PC-3 (cell line): ENCODE results near the gene CLDN1. TPM values are rescaled to one million over a fixed set of nuclear protein-coding genes. Genes with fewer than 3 reads are reported as not detected.

Source experiments
- ATAC-seq: fragments of 200-7000 bp; cut with Tn5 transposase; 2 replicates; pipeline ENCODE4 v1.9.1; 2020; ENCODE audit warnings: mild to moderate bottlenecking, moderate library complexity
- BruUV-seq: library from RNA; stranded (reverse); fragments of 400-500 nt; replicated peaks from 2 replicates; lab custom pipeline; 2021; lab: Mats Ljungman, UMichigan
- CTCF ChIA-PET: fragments of 300-600 bp; sonication (Branson Sonifier 250); formaldehyde crosslinking; loops from one replicate; lab custom pipeline; 2022; ENCODE audit warnings: antibody characterized with exemption; lab: Charles Lee
- POLR2A ChIA-PET: fragments of 300-600 bp; sonication (Branson Sonifier 250); formaldehyde crosslinking; loops from one replicate; lab custom pipeline; 2022; ENCODE audit warnings: antibody characterized with exemption; ENCODE audit not compliant: unreplicated experiment; lab: Charles Lee
- DNase-seq: peaks from one replicate; pipeline ENCODE4 v3.0.0-alpha.2; 2015
- H2AFZ ChIP-seq: fragments of 300-600 bp; sonication (generic); 2 replicates; pipeline ENCODE4 v1.6.0; 2016; ENCODE audit warnings: antibody characterized with exemption, low read length
- H3F3A ChIP-seq: fragments of 300-600 bp; sonication (generic); one replicate; pipeline ENCODE4 v1.6.0; 2017; ENCODE audit warnings: antibody characterized with exemption, low read length, control low read depth, mild to moderate bottlenecking; ENCODE audit not compliant: unreplicated experiment
- H3K27ac ChIP-seq: fragments of 300-600 bp; sonication (generic); 2 replicates; pipeline ENCODE4 v1.5.1; 2016; ENCODE audit warnings: mild to moderate bottlenecking, low read length
- H3K27me3 ChIP-seq: fragments of 300-600 bp; sonication (generic); 2 replicates; pipeline ENCODE4 v1.6.1; 2016; ENCODE audit warnings: low read length, mixed read lengths
- H3K36me3 ChIP-seq: fragments of 300-600 bp; sonication (generic); 2 replicates; pipeline ENCODE4 v1.6.1; 2016; ENCODE audit warnings: low read depth, mixed run types, low read length, mixed read lengths
- H3K4me1 ChIP-seq: fragments of 300-600 bp; sonication (generic); 2 replicates; pipeline ENCODE4 v1.5.1; 2016; ENCODE audit warnings: low read length; ENCODE audit not compliant: insufficient read depth
- H3K4me2 ChIP-seq: fragments of 300-600 bp; sonication (generic); 2 replicates; pipeline ENCODE4 v1.6.0; 2016; ENCODE audit warnings: low read length
- H3K4me3 ChIP-seq: fragments of 300-600 bp; sonication (generic); 2 replicates; pipeline ENCODE4 v1.5.1; 2016; ENCODE audit warnings: mild to moderate bottlenecking, low read length, mixed read lengths
- H3K79me2 ChIP-seq: fragments of 300-600 bp; sonication (generic); 2 replicates; pipeline ENCODE4 v1.6.1; 2017; ENCODE audit warnings: low read length, mixed read lengths
- H3K9ac ChIP-seq: fragments of 300-600 bp; sonication (generic); 2 replicates; pipeline ENCODE4 v1.6.0; 2016; ENCODE audit warnings: mild to moderate bottlenecking, low read length
- H3K9me2 ChIP-seq: fragments of 300-600 bp; sonication (generic); replicated peaks from 2 replicates; pipeline ENCODE4 v1.6.1; 2016; ENCODE audit warnings: mixed run types, low read length, mixed read lengths
- H3K9me3 ChIP-seq: fragments of 300-600 bp; sonication (generic); 2 replicates; pipeline ENCODE4 v1.6.1; 2016; ENCODE audit warnings: low read length, mixed read lengths
- H4K20me1 ChIP-seq: fragments of 300-600 bp; sonication (generic); 2 replicates; pipeline ENCODE4 v1.6.1; 2016; ENCODE audit warnings: low read length, mixed read lengths
- EZH2 ChIP-seq: fragments of 300-600 bp; sonication (generic); IDR thresholded peaks from one replicate; pipeline ENCODE4 v1.6.1; 2017; ENCODE audit warnings: antibody characterized with exemption, mild to moderate bottlenecking, low read length; ENCODE audit not compliant: unreplicated experiment
- EZH2phosphoT487 ChIP-seq: fragments of 300-600 bp; sonication (generic); IDR thresholded peaks from 2 replicates; pipeline ENCODE4 v1.6.1; 2018; ENCODE audit warnings: mild to moderate bottlenecking, antibody characterized with exemption, low read length, borderline replicate concordance
- intact Hi-C: fragments of 100-400 bp; cut with micrococcal nuclease; formaldehyde crosslinking; loops from 2 replicates; pipeline ENCODE4 v1.9.0; 2023
- total RNA-seq: library from RNA; depleted of rRNA; stranded (reverse); fragments of >200 nt; gene quantifications from 2 replicates; pipeline ENCODE4 v1.2.3, GENCODE V29; 2014
- TF ChIP-seq, protein P1 (sequence below): fragments of 300-600 bp; sonication (generic); conservative IDR thresholded peaks from 2 replicates; pipeline ENCODE4 v1.5.1; 2017; ENCODE audit warnings: antibody characterized with exemption, low read depth, mild to moderate bottlenecking, low read length

The CLDN1 gene
- total RNA-seq, 1 experiment from 2014 or later, result 6.8 TPM

- Histone ChIP-seq H3K9me3 (no peaks in the 10 kb centered on the region), H3K27ac (no peak overlapping the region), H3K79me2 (peaks cover 20% of the 10 kb centered on the region; the same call in 1 of the 2 replicates), H2AFZ (no peak overlapping the region), H3K9me2 (no peaks in the 10 kb centered on the region), H4K20me1 (no peaks in the 10 kb centered on the region), H3K4me1 (peaks cover 6% of the 10 kb centered on the region), H3K9ac (no peak overlapping the region), H3K27me3 (no peaks in the 10 kb centered on the region), H3K4me2 (no peak overlapping the region), H3F3A (no peaks in the 10 kb centered on the region), H3K4me3 (no peak overlapping the region), H3K36me3 (no peaks in the 10 kb centered on the region)
- BruUV-seq, result no TSS peak
- intact Hi-C loops, result no loop called here
- ATAC-seq (no peak), DNase-seq (no peak)
- POLR2A ChIA-PET, result no interaction called here
- TF ChIP-seq, protein P1, sequence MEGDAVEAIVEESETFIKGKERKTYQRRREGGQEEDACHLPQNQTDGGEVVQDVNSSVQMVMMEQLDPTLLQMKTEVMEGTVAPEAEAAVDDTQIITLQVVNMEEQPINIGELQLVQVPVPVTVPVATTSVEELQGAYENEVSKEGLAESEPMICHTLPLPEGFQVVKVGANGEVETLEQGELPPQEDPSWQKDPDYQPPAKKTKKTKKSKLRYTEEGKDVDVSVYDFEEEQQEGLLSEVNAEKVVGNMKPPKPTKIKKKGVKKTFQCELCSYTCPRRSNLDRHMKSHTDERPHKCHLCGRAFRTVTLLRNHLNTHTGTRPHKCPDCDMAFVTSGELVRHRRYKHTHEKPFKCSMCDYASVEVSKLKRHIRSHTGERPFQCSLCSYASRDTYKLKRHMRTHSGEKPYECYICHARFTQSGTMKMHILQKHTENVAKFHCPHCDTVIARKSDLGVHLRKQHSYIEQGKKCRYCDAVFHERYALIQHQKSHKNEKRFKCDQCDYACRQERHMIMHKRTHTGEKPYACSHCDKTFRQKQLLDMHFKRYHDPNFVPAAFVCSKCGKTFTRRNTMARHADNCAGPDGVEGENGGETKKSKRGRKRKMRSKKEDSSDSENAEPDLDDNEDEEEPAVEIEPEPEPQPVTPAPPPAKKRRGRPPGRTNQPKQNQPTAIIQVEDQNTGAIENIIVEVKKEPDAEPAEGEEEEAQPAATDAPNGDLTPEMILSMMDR, result no peak
- TF ChIP-seq EZH2 (no peak), EZH2phosphoT487 (no peak)
- CTCF ChIA-PET, result no interaction called here
Observed at GRCh38 chr3:190314741-190315140, 7.5 kb downstream of the CLDN1 start.

DNA sequence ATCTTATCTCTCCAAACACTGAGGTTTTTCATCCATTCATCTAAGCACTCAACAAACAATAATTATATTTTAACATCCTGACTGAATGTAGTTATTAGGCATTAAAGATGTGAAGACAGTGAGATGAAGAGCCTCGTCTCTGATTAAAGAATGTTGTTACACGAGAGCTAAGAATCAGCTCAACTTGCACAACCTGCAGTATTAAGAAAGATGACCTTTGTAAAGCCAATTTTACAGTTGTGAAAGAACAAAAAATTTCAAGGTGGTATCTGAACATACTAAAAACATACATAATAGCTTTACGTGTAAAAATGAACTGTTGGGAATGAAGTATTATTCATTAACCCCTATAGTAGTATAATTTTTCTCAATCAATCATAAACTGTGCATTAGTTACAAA lies 12.8 kb downstream of the CLDN1 start:
- Histone ChIP-seq H3K27ac (no peak overlapping the region), H2AFZ (no peak overlapping the region), H3K9me2 (no peaks in the 10 kb centered on the region), H3K9ac (no peak overlapping the region), H3K4me3 (no peak overlapping the region), H3F3A (no peaks in the 10 kb centered on the region), H3K36me3 (no peaks in the 10 kb centered on the region), H3K79me2 (no peaks in the 10 kb centered on the region), H3K4me2 (no peak overlapping the region), H4K20me1 (no peaks in the 10 kb centered on the region), H3K9me3 (no peaks in the 10 kb centered on the region), H3K27me3 (no peaks in the 10 kb centered on the region), H3K4me1 (peaks cover 37% of the 10 kb centered on the region)
- CTCF ChIA-PET, result no interaction called here
- POLR2A ChIA-PET, result no interaction called here
- intact Hi-C loops, result loop anchor here (5.0 kb wide), 1 partner anchor 82 kb away; no protein-coding TSS in a partner anchor
- DNase-seq, result no peak
- no TSS peak for BruUV-seq
- TF ChIP-seq EZH2, result no peak
- no peak for TF ChIP-seq EZH2phosphoT487
- TF ChIP-seq, protein P1, result no peak
- no peak for ATAC-seq

DNA sequence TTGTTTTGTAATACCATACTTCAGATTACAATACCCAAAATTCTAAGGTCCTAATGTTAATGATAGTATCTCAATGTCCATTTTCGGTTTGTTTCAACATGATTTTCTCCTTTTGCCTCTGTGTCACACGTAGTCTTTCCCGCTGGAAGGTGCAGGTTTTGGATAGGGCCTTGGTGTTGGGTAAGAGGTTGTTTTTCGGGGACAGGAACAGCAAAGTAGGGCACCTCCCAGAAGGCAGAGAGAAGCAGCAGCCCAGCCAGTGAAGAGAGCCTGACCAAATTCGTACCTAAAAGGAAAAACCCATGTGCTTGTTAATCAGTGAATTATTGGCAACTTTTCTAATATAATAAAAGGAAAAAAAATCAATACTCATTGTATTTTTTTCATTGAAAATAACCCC lies 14.1 kb downstream of the CLDN1 start:
- no peaks in the 10 kb centered on the region for H3K36me3 ChIP-seq
- ATAC-seq, result no peak
- no peak for DNase-seq
- H3K4me2 ChIP-seq, result no peak overlapping the region
- intact Hi-C loops, result loop anchor here (5.0 kb wide), 1 partner anchor 81 kb away; no protein-coding TSS in a partner anchor
- no peaks in the 10 kb centered on the region for H3K9me2 ChIP-seq
- H3F3A ChIP-seq, result no peaks in the 10 kb centered on the region
- no peak overlapping the region for H3K9ac ChIP-seq
- no peaks in the 10 kb centered on the region for H3K79me2 ChIP-seq
- no TSS peak for BruUV-seq
- no peak overlapping the region for H3K27ac ChIP-seq
- ChIA-PET POLR2A (no interaction called here), CTCF (no interaction called here)
- H4K20me1 ChIP-seq, result no peaks in the 10 kb centered on the region
- TF ChIP-seq, protein P1, result no peak
- no peak for TF ChIP-seq EZH2phosphoT487
- no peak for TF ChIP-seq EZH2
- H3K27me3 ChIP-seq, result no peaks in the 10 kb centered on the region
- H3K4me3 ChIP-seq, result no peak overlapping the region
- H3K4me1 ChIP-seq, result peaks cover 49% of the 10 kb centered on the region
- H2AFZ ChIP-seq, result no peak overlapping the region
- no peaks in the 10 kb centered on the region for H3K9me3 ChIP-seq
